ENCODE measurements around the gene CGREF1. TPM values are rescaled to one million over a fixed set of nuclear protein-coding genes. Genes with fewer than 3 reads are reported as not detected.

Gene CGREF1
- total and polyA plus RNA-seq, 4 donors, result 0.98 to 16.1 (median 11.7) TPM

DNA sequence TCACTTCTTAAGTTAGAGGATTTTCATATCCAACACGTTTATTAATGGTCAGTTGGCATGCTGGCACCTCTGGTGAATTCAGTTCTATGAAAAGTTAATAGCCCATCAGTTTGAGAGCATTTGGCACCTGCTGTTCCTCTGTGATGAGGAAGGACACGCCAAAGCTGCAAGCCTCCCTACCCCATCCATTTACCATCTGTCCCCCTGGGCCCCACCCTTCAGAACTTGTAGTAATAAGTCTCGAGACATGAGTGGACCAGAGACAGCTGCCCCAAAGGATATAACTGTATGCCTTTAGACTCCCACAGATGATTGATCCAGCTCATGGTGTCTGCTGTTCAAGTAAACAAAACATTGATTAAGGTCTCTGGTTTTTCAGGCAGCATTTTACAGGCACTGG lies 53.8 kb downstream of the CGREF1 start (continued):
- TF ChIP-seq, protein P1, sequence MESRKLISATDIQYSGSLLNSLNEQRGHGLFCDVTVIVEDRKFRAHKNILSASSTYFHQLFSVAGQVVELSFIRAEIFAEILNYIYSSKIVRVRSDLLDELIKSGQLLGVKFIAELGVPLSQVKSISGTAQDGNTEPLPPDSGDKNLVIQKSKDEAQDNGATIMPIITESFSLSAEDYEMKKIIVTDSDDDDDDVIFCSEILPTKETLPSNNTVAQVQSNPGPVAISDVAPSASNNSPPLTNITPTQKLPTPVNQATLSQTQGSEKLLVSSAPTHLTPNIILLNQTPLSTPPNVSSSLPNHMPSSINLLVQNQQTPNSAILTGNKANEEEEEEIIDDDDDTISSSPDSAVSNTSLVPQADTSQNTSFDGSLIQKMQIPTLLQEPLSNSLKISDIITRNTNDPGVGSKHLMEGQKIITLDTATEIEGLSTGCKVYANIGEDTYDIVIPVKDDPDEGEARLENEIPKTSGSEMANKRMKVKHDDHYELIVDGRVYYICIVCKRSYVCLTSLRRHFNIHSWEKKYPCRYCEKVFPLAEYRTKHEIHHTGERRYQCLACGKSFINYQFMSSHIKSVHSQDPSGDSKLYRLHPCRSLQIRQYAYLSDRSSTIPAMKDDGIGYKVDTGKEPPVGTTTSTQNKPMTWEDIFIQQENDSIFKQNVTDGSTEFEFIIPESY (IDR thresholded peaks at IDR 0.05), result no peak
- no peak for TF ChIP-seq RXRA (IDR thresholded peaks at IDR 0.05)
- TF ChIP-seq GABPA (IDR thresholded peaks at IDR 0.05 in 1 of 2, conservative IDR thresholded peaks at IDR 0.05 in 1 of 2), result no peak
- TF ChIP-seq, protein P2, sequence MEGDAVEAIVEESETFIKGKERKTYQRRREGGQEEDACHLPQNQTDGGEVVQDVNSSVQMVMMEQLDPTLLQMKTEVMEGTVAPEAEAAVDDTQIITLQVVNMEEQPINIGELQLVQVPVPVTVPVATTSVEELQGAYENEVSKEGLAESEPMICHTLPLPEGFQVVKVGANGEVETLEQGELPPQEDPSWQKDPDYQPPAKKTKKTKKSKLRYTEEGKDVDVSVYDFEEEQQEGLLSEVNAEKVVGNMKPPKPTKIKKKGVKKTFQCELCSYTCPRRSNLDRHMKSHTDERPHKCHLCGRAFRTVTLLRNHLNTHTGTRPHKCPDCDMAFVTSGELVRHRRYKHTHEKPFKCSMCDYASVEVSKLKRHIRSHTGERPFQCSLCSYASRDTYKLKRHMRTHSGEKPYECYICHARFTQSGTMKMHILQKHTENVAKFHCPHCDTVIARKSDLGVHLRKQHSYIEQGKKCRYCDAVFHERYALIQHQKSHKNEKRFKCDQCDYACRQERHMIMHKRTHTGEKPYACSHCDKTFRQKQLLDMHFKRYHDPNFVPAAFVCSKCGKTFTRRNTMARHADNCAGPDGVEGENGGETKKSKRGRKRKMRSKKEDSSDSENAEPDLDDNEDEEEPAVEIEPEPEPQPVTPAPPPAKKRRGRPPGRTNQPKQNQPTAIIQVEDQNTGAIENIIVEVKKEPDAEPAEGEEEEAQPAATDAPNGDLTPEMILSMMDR (IDR thresholded peaks at IDR 0.05; ENCODE audit: low read depth, low read length, missing input control), result no peak
- no peak for TF ChIP-seq SP1 (IDR thresholded peaks at IDR 0.05)
- no peak for TF ChIP-seq HNF4A (conservative IDR thresholded peaks at IDR 0.05)

DNA sequence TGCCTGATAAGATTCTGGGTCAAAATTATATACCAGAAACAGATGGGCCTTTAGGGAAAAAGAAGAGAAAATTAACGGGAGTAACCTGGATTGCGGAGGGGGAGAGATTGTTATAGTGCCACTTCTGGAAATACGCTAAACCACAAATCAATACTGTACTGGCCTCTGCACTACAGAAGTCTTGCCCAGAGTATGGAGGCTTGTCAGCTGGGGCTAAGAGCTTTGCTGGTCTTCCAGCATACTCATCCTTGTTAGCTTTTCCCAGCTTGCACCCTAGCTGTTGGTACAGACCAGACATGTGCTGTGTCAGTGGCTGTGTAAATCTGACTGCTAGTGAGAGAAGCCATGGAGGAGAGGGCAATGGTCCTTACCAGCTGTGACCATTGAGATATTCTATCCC lies 58.6 kb downstream of the CGREF1 start:
- H3K27me3 ChIP-seq (ENCODE audit: control insufficient read depth in 4 of 4, insufficient read depth in 4 of 4, low read length in 3 of 4), result no peaks in the 10 kb centered on the region
- no peak for DNase-seq (ENCODE audit: low spot score)
- no peak overlapping the region for H3K9ac ChIP-seq (ENCODE audit: low read depth in 1 of 2, low read length in 2 of 2)
- no peak overlapping the region for H3K27ac ChIP-seq (ENCODE audit: low read depth in 1 of 2, low read length in 2 of 2)
- TF ChIP-seq YY1 (IDR thresholded peaks at IDR 0.05) (no peak), GABPA (IDR thresholded peaks at IDR 0.05 in 1 of 2, conservative IDR thresholded peaks at IDR 0.05 in 1 of 2) (no peak), TAF1 (conservative IDR thresholded peaks at IDR 0.05) (no peak), HNF4A (conservative IDR thresholded peaks at IDR 0.05) (peak; percentile 14 to 28)
- TF ChIP-seq, protein P3, sequence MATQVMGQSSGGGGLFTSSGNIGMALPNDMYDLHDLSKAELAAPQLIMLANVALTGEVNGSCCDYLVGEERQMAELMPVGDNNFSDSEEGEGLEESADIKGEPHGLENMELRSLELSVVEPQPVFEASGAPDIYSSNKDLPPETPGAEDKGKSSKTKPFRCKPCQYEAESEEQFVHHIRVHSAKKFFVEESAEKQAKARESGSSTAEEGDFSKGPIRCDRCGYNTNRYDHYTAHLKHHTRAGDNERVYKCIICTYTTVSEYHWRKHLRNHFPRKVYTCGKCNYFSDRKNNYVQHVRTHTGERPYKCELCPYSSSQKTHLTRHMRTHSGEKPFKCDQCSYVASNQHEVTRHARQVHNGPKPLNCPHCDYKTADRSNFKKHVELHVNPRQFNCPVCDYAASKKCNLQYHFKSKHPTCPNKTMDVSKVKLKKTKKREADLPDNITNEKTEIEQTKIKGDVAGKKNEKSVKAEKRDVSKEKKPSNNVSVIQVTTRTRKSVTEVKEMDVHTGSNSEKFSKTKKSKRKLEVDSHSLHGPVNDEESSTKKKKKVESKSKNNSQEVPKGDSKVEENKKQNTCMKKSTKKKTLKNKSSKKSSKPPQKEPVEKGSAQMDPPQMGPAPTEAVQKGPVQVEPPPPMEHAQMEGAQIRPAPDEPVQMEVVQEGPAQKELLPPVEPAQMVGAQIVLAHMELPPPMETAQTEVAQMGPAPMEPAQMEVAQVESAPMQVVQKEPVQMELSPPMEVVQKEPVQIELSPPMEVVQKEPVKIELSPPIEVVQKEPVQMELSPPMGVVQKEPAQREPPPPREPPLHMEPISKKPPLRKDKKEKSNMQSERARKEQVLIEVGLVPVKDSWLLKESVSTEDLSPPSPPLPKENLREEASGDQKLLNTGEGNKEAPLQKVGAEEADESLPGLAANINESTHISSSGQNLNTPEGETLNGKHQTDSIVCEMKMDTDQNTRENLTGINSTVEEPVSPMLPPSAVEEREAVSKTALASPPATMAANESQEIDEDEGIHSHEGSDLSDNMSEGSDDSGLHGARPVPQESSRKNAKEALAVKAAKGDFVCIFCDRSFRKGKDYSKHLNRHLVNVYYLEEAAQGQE (IDR thresholded peaks at IDR 0.05), result no peak
- TF ChIP-seq, protein P4, sequence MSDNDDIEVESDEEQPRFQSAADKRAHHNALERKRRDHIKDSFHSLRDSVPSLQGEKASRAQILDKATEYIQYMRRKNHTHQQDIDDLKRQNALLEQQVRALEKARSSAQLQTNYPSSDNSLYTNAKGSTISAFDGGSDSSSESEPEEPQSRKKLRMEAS (IDR thresholded peaks at IDR 0.05), result no peak
- TF ChIP-seq, protein P5, sequence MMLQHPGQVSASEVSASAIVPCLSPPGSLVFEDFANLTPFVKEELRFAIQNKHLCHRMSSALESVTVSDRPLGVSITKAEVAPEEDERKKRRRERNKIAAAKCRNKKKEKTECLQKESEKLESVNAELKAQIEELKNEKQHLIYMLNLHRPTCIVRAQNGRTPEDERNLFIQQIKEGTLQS (IDR thresholded peaks at IDR 0.05), result no peak
- no peak overlapping the region for H3K4me3 ChIP-seq (ENCODE audit: low read depth in 1 of 3, low read length in 3 of 3)
- peaks cover 0 to 20% (median 9%) of the 10 kb centered on the region in 4 donors for H3K4me1 ChIP-seq (ENCODE audit: control insufficient read depth in 4 of 4, insufficient read depth in 4 of 4, low read length in 3 of 4)
- peaks cover 0 to 11% (median 8%) of the 10 kb centered on the region in 4 donors for H3K36me3 ChIP-seq (ENCODE audit: control insufficient read depth in 4 of 4, insufficient read depth in 3 of 4, low read depth in 1 of 4, low read length in 3 of 4)
- WGBS, result 43% methylated on average over 3 of the region's 3 CpGs
- H3K9me3 ChIP-seq (ENCODE audit: control insufficient read depth in 4 of 4, low read length in 3 of 4), result no peaks in the 10 kb centered on the region
